Loucy (cell line): ENCODE results near the gene STAB2.

Experiments
- CTCF ChIP-seq: fragments of 200-600 bp; sonication (generic); conservative IDR thresholded peaks from 2 replicates; pipeline ENCODE4 v1.5.1; 2014; ENCODE audit warnings: mild to moderate bottlenecking, antibody characterized with exemption, low read length
- EZH2phosphoT487 ChIP-seq: fragments of 200-600 bp; IDR thresholded peaks from 2 replicates; pipeline ENCODE4 v1.6.1; 2018; ENCODE audit warnings: antibody characterized with exemption, mild to moderate bottlenecking, moderate library complexity, borderline replicate concordance

GRCh38 chr12:103558879-103559278 lies 28.2 kb upstream of the STAB2 start:
- TF ChIP-seq CTCF (no peak), EZH2phosphoT487 (no peak)
